Measurements from ENCODE around the gene CSKMT.
"Not testable (repeated sequence)": the region's sequence is repeated elsewhere in the genome, so short reads cannot be mapped to it uniquely, and the experiment has no call there.

Gene CSKMT

GRCh38 chr11:62689421-62690183 is 24.5 kb downstream of the CSKMT start, which contains the start of gene LRRN4CL:
TSS of gene LRRN4CL (minus strand) at chr11:62689530. CDS start at chr11:62688508, 1,022 bp downstream.
- no peak within 1 kb of the TSS for H3K4me3 ChIP-seq (ENCODE audit: low read depth, low read length)
- TF ChIP-seq, protein P1, sequence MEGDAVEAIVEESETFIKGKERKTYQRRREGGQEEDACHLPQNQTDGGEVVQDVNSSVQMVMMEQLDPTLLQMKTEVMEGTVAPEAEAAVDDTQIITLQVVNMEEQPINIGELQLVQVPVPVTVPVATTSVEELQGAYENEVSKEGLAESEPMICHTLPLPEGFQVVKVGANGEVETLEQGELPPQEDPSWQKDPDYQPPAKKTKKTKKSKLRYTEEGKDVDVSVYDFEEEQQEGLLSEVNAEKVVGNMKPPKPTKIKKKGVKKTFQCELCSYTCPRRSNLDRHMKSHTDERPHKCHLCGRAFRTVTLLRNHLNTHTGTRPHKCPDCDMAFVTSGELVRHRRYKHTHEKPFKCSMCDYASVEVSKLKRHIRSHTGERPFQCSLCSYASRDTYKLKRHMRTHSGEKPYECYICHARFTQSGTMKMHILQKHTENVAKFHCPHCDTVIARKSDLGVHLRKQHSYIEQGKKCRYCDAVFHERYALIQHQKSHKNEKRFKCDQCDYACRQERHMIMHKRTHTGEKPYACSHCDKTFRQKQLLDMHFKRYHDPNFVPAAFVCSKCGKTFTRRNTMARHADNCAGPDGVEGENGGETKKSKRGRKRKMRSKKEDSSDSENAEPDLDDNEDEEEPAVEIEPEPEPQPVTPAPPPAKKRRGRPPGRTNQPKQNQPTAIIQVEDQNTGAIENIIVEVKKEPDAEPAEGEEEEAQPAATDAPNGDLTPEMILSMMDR (IDR thresholded peaks at IDR 0.05; ENCODE audit: control insufficient read depth, extremely low read depth, insufficient read depth) = no peak
- no peak for DNase-seq (ENCODE audit: low read depth)

GRCh38 chr11:62693624-62694023 is 28.5 kb downstream of the CSKMT start:
- not testable (repeated sequence) for H3K4me3 ChIP-seq (ENCODE audit: low read depth, low read length); DNase-seq (ENCODE audit: low read depth)

GRCh38 chr11:62694455-62695167 is 29.5 kb downstream of the CSKMT start:
- TF ChIP-seq, protein P1 (IDR thresholded peaks at IDR 0.05; ENCODE audit: control insufficient read depth, extremely low read depth, insufficient read depth) = peak; percentile 73
- DNase-seq (ENCODE audit: low read depth) = no peak
- H3K4me3 ChIP-seq (ENCODE audit: low read depth, low read length) = no peak overlapping the region

- DNase-seq (ENCODE audit: low read depth) = no peak
- no peak overlapping the region for H3K4me3 ChIP-seq (ENCODE audit: low read depth, low read length)
- TF ChIP-seq, protein P1 (IDR thresholded peaks at IDR 0.05; ENCODE audit: control insufficient read depth, extremely low read depth, insufficient read depth) = no peak
Measured at GRCh38 chr11:62702246-62702645, 37.1 kb downstream of the CSKMT start.

DNA sequence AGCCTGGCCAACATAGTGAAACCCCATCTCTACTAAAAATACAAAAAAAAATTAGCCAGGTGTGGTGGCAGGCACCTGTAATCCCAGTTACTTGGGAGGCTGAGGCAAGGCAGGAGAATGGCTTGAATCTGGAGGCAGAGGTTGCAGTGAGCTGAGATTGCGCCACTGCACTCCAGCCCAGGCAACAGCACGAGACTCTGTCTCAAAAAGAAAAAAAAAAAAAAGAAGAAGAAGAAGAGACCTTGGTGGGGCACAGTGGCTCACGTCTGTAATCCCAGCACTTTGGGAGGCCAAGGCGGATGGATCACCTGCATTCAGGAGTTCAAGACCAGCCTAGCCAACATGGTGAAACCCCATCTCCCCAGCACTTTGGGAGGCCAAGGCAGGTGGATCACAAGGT is 38.8 kb downstream of the CSKMT start:
- H3K4me3 ChIP-seq (ENCODE audit: low read depth, low read length); DNase-seq (ENCODE audit: low read depth): not testable (repeated sequence)

- H3K4me3 ChIP-seq (ENCODE audit: low read depth, low read length) = peak overlapping the region; percentile 81
- TF ChIP-seq, protein P1 (IDR thresholded peaks at IDR 0.05; ENCODE audit: control insufficient read depth, extremely low read depth, insufficient read depth) = 0 out of 2 replicates have a peak, but pooled peaks have one; percentile 16
- no peak for DNase-seq (ENCODE audit: low read depth)
Measured at GRCh38 chr11:62705413-62705812, 40.3 kb downstream of the CSKMT start.

- TF ChIP-seq, protein P1 (IDR thresholded peaks at IDR 0.05; ENCODE audit: control insufficient read depth, extremely low read depth, insufficient read depth) = no peak
- H3K4me3 ChIP-seq (ENCODE audit: low read depth, low read length) = peak overlapping the region; percentile 81
- DNase-seq (ENCODE audit: low read depth) = no peak
Measured at GRCh38 chr11:62705880-62706849, 41.1 kb downstream of the CSKMT start.

Measured in LNCaP clone FGC (cell line).